RWPE1 (cell line): Measurements from ENCODE around the gene TUBA1C.
A peak's percentile ranks its signal among the peaks of the same experiment; 100 is the strongest.

Experiments used
- CTCF ChIA-PET: fragments of 350-600 bp; sonication (Branson Sonifier 250); formaldehyde crosslinking; extraction: SDS; loops from one replicate; lab custom pipeline; 2021; lab: Yijun Ruan, JAX
- POLR2A ChIA-PET: fragments of 400-600 bp; formaldehyde crosslinking; extraction: SDS; loops from one replicate; lab custom pipeline; 2020; ENCODE audit warnings: antibody characterized with exemption; ENCODE audit not compliant: low non-redundant PET; lab: Yijun Ruan, JAX
- DNase-seq: peaks from one replicate; pipeline ENCODE4 v3.0.0; 2012; ENCODE audit warnings: low spot score
- H3K27ac ChIP-seq: fragments of 450-650 bp; 2 replicates; pipeline ENCODE4 v1.5.1; 2017
- CTCF ChIP-seq: fragments of 450-650 bp; conservative IDR thresholded peaks from 2 replicates; pipeline ENCODE4 v1.5.1; 2017; ENCODE audit warnings: low read depth, mild to moderate bottlenecking

The TUBA1C gene

GRCh38 chr12:49283541-49284429 is 18.9 kb downstream of the TUBA1C start:
- no peak for TF ChIP-seq CTCF
- CTCF ChIA-PET: interaction anchor here (0.6 to 1.2 kb wide), 3 partner anchors 49 to 58 kb away, joined by 3 to 7 read pairs (median 4); no protein-coding TSS in a partner anchor
- POLR2A ChIA-PET: no interaction called here
- no peak overlapping the region for H3K27ac ChIP-seq
- no peak for DNase-seq

GRCh38 chr12:49284672-49285071 is 19.8 kb downstream of the TUBA1C start:
- no peak overlapping the region for H3K27ac ChIP-seq
- CTCF ChIA-PET: interaction anchor here (1.2 kb wide), 1 partner anchor 58 kb away, joined by 7 read pairs; no protein-coding TSS in a partner anchor
- TF ChIP-seq CTCF: no peak
- DNase-seq: no peak
- POLR2A ChIA-PET: interaction anchor here (0.6 kb wide), 1 partner anchor 38 kb away, joined by 5 read pairs; no protein-coding TSS in a partner anchor

- ChIA-PET POLR2A (no interaction called here), CTCF (interaction anchor here (0.6 to 1.8 kb wide), 7 partner anchors 9 to 223 kb away, joined by 3 to 8 read pairs (median 3); partner anchors contain the start of gene C1QL4)
- TF ChIP-seq CTCF: no peak
- DNase-seq: no peak
- no peak overlapping the region for H3K27ac ChIP-seq
Measured at GRCh38 chr12:49287876-49288275, 23.0 kb downstream of the TUBA1C start.

- TF ChIP-seq CTCF: peak; percentile 85
- ChIA-PET CTCF (interaction anchor here (0.7 to 1.8 kb wide), 17 partner anchors 9 to 551 kb away, joined by 3 to 9 read pairs (median 3); partner anchors contain the start of gene C1QL4), POLR2A (no interaction called here)
- DNase-seq: peak; percentile 68
- no peak overlapping the region; the same call in 1 of the 2 replicates for H3K27ac ChIP-seq
Measured at GRCh38 chr12:49288412-49288853, 23.6 kb downstream of the TUBA1C start.

- TF ChIP-seq CTCF: no peak
- POLR2A ChIA-PET: no interaction called here
Measured at GRCh38 chr12:49288922-49289555, 24.2 kb downstream of the TUBA1C start.

GRCh38 chr12:49292729-49293055 is 27.8 kb downstream of the TUBA1C start:
- no peak for TF ChIP-seq CTCF
- no peak for DNase-seq
- POLR2A ChIA-PET: interaction anchor here (1.0 kb wide), 2 partner anchors 16 to 162 kb away, joined by 3 read pairs; no protein-coding TSS in a partner anchor
- peak overlapping the region; percentile 85 for H3K27ac ChIP-seq
- CTCF ChIA-PET: interaction anchor here (0.7 to 1.0 kb wide), 2 partner anchors 50 to 58 kb away, joined by 3 read pairs; no protein-coding TSS in a partner anchor

More at GRCh38 chr12:49288922-49289555, 24.2 kb downstream of the TUBA1C start:
- peak; percentile 43 for DNase-seq
- CTCF ChIA-PET: interaction anchor here (0.7 to 1.8 kb wide), 17 partner anchors 8 to 550 kb away, joined by 3 to 9 read pairs (median 3); no protein-coding TSS in a partner anchor
- H3K27ac ChIP-seq: peak overlapping the region; percentile 55
